GM21367 (cell line): Measurements from ENCODE around the gene NDUFS6.
"Not testable (repeated sequence)": the region's sequence is repeated elsewhere in the genome, so short reads cannot be mapped to it uniquely, and the experiment has no call there.

Experiments used
- ATAC-seq: cut with Tn5 transposase; IDR thresholded peaks from one replicate; pipeline ENCODE4 v1.9.1; 2021; ENCODE audit not compliant: unreplicated experiment

Gene NDUFS6

DNA sequence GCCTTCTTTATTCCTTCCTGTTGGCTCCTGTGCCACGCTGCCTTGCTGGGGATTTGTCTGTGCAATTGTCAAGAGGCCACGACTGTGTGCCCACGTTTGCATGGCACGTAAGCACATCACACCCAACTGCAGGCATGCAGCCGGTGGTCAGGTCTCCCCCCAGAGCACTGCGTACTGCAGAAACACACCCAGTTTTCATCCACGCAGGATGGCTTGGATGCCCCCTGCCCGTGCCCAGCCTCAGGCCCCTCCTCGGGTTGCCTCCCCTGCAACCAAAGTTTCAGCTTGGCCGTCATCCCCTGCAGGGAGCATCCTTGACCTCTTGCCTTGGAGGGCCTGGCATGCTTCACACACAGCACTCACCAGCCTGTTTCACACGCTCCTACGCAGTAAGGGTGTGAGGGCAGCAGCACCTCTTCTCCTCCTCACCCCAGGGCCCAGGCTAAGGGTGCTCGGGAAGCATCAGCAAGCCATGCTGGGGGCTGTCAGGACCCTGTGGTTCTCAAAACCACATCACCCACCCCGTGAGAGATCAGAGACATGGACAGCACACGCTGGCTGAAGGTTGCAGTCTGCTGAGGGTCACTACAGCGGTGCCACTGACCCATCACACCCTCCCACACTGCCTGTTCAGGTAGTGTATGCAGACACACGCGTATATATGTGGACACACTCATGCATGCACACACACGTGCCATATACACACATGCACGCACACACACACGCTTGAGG is 4.7 kb upstream of the NDUFS6 start:
- ATAC-seq, result no peak

DNA sequence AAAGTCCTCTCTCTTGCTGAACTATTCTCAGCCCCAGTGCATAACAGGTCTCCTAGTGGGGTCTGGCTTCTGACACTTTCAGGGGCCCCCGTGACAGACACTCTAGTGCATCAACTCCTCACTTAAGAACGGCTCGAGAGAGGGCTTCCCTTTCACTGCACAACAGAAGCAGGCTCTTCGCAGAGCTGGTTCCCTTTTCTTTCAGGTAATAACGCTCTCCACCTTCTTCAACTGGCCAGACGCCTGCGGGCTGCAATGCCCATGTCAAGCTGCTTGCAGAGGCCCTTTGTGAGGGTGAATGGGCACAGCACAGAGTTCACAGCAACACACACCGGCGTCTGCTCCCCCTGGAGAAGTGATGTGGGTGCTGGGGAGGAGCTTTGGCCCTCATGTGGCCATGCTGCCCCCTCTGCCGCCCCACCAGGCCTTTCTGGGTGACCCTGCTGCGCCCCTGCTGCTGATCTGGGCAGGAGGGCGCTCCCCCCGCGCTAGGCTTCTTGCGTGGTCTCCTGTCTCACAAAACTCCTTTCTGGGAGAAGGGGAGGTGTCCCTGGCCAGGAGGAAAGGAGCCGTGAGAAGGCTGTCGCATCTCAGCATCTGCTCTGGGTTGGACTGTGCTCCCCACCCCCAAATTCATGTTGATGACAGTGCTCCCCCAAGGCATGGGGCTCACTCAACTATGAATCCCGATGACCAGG is 4.0 kb upstream of the NDUFS6 start:
- ATAC-seq, result no peak

DNA sequence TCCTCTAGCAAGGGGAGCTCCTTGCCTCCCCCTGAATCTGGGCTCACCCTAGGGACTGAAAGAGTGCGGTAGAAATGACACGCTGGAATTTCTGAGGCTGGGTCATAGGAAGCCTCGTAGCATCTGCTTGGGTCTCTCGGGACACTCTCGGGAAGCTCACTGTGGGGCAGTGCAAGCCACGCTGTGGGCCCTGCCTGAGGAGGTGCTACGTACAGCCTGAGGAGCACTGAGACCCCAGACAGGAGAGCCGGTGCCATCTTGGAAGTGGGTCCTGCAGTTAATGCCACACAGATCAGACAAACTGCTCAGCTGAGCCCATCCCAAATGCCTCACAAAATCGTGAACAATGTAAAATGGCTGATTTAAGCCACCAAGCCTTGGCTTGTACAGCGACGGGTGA is 3.4 kb upstream of the NDUFS6 start:
- no peak for ATAC-seq

DNA sequence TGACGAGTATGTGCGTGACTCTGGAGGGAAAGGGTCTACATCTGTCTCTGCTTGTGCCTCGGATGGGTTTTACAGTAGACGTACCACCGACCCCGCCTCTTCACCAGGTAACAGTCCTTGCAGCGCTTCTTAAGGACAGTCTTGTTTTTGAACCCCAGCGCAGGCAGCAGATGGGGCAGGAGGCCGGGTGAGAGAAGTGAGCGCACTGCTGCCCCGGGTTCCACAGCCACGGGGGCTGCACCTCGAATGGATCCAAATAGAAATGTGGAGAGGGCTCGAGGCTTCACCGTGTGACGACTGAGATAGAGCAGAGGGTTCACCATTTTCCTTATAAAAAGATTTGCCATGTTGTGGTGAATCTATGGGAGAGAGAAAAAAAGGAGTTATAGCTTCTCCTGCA is 2.6 kb upstream of the NDUFS6 start:
- ATAC-seq, result not testable (repeated sequence)

DNA sequence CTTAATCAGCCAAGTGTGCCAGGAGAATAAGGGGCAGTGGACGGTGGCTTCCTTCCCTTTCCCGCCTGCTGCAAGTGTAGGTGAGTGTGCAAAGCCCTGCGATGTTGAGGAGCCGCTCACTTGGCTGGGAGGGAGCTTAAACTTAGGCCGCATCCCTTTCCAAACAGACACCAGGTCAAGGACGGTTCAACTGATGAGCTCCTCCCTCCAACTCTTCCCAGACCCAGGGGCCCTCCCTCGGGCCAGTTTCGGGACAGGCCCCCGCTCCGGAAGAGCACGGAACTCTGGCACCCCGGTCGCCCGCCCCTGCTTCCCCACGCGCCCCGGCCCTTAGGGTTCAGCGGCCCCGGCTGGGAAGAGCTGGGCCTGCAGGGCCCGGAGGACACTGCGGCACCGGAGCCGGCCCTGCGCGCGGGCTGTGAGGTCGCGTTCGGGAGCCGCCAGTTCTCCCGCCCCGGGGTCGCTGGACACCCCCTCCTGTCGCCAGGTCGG is 2.1 kb upstream of the NDUFS6 start:
- ATAC-seq, result peak; percentile 22

DNA sequence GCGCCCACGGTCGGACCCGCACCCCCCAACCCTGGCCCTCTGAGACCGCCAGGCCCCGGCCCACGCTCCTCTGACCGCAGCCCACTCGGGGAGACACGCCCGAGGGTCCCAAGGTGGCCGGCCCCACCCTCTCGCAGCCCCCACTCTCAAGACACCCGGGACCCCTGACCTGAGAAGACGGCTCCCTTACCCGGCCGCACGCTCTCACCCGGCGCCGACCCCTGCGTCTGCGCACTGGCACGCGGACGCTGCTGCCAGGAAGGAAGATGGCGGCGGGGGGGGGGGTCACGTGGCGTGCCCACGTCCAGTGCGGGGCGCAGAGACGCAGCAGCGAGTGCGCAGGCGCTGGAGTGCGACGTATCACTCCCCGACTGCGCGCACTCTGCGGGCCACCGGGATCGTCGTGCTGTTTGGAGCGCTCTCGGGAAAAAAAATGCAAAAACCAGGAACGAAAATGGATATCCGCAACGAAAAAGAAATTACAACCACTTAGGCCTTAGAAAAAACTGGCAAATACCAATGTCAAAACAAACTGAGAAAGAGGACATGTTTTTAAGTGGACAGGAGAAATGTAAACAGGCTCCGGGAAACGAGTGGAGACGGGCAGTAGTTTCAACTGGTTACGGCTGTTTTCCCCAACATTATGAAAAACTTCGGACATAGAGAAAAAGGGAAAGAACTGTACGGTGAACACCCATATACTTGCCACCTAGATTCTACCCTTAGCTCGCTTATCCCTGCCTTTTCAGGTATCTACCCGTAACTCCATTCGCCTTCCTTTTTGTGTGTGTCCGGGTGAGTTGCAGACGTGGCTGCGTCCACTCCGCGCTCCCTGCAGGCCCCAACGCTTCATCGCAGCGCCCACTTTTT is 1.4 kb upstream of the NDUFS6 start, which contains the start of gene MRPL36:
MRPL36 (minus strand) TSS at position 236 of the 870 bp plus-strand sequence. CDS start 902 bp downstream, outside the sequence.
- peak; percentile 39 for ATAC-seq

DNA sequence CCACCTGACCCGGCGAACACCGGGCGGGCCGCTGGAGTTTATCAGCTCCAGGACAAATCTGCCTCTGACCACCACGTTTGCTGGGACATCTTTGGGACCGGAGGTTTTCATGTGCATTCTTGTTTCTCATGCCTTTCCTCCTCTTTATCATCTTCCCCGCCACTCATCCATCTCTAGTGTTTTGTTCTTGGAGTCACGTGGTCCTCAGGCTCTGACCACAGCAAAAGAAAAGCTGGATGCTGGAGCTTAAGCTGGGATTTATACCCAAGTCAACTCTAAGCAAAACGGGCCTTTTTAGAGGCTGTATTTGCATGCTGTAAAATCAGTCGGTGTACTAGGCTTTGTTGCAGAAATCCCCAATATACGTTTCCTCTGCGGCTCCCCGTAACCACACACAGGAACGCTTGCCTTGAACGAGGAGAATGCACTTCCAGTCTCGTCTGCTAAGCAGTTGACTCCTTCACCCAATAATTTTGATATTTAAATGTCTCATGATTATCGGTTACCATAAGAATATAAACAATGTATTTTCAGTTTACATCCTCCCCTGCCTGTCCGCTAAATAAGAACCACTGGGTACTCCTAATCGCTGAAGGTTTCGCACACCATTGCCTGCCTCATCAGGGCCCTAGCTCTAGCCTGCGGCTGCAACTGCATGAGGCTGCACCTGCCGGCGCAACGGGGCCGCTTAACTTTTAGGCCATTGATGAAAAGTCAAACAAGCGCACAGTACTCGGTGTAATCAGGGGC is 560 bp upstream of the NDUFS6 start:
- peak; percentile 31 for ATAC-seq

DNA sequence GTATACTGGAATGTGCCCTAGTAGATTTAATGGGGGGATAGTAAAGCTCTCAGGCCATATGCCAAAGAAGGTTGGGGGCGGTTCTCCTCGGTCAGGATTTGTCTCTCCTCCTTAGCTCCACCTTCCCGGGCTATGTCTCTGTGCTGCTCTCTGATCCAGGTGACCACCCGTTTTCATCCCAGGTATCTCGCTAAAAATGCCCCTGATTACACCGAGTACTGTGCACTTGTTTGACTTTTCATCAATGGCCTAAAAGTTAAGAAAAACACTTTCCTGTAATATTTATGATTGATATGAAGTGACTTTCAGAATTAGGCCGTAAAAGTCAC is 724 bp downstream of the NDUFS6 start:
- no peak for ATAC-seq

DNA sequence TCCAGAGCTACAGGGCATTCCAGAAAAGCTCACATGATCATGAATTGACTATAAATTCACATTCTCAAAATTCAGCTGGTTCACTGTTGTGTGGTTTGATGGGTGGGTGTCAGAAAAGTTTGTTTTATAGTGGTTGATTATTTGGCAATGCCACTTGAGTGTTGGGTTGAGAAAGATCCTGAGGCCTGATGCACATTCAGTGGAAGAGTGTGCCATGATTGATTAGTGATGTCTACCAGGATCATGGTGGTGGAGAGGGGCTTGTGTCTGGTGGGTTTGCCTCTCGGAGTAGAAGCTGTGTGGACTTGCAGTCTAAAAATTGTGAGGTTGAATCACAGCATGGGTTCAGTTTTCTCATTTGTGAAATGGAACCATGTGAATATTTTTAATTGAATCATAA is 2.0 kb downstream of the NDUFS6 start:
- ATAC-seq, result no peak

DNA sequence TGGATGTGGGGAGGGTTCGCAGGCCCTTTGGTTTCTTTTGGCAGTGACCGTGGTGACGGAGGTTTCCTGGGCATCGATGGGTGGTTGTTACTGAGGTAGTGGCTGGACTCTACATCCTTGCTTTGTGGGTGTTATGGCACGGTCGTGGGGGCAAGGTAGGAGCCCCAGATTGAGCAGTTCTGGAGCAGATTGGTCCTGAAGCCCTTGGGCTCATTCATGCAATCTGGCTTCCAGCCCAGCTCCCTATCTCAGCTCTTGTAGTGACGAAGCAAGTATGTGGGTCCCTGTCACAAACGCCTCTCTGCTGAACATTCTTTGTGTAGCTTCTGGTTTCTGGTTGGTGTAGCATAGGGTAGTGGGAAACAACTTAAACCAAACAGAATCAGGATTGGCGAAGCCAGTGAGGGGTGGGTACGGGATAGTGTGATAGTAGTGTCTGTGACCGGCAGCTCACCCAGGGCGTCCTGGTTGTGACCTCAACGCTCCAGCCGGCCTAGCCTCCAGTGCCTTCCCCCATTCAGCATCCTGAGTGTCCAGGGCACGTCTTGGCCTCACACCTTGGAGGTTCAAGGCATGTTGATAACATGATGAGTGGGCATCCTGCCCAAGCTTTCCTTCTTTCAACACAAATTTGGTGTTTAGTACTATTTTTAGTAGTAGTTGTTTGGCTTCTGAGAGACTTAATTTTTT is 2.9 kb downstream of the NDUFS6 start:
- no peak for ATAC-seq

DNA sequence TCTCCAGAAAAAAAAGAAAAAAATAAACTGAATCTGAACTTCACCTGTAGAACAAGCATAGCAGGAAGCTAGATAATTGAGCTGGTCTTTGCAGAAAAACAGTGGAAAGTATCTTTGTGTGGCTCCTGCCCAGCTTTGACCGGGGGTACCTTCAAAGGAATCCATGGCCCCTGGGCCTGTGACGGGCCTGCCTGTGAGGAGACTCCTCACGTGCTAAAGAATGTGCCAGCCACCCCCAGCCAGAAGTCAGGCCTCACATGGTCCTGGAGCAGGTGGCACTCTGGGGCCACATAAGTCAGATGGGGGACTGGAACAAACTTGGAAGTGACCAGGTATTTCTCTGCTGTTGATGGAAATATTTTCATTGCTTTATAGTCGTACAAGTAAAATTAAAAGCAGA is 4.1 kb downstream of the NDUFS6 start:
- no peak for ATAC-seq

DNA sequence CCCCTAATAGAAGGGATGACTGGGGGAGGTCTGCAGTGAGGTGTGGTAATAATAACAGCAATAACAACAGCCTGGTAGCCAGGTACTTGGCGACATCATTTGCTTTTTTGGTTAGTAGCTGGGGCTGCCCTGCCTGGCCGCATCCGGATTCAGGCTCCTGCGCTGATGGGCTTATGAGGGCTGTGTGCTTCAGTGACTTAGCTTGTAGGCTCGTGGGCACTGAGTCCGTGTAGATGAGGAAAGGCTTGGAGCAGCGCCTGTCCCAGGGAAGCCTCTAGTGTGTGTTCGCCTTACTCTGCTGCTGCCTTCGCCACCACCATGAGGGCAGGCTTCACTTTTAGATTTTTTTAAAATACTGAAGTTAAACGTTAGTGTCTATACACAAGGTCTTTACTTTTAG is 4.5 kb downstream of the NDUFS6 start:
- no peak for ATAC-seq

DNA sequence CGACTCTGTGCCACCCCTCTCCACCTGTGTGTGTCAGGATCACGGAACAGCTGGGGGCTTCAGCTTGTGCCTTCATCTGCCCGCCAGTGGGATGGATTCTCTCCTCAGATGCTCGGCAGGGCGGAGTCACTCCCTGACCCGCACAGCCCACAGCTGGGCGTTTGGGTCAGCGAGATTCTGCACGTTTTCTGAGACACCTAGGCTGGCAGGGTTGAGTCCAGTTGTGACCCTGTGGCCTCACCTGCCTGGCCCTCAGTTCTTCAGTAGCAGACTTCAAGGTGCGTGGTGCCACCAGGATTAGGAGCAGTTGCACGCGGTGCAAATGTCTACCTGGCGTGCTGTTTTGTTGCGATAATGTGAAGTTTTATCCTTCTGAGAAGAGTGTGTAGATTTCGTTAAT is 5.0 kb downstream of the NDUFS6 start:
- ATAC-seq, result no peak

DNA sequence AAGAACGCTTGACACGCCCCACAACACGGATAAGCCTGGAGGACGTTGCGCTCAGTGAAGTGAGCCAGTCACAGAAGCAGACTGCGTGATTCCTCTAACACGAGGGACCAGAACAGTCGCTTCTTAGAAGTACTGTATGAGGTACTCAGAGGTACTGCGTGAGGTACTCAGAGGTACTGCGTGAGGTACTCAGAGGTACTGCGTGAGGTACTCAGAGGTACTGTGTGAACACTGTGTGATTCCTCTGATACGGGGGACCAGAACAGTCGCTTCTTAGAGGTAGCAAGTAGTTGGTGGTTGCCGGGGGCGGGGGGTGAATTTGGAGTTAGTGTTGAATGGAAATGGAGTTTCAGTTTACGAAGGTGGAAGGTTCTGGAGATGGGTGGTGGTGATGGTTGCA is 5.8 kb downstream of the NDUFS6 start:
- no peak for ATAC-seq

DNA sequence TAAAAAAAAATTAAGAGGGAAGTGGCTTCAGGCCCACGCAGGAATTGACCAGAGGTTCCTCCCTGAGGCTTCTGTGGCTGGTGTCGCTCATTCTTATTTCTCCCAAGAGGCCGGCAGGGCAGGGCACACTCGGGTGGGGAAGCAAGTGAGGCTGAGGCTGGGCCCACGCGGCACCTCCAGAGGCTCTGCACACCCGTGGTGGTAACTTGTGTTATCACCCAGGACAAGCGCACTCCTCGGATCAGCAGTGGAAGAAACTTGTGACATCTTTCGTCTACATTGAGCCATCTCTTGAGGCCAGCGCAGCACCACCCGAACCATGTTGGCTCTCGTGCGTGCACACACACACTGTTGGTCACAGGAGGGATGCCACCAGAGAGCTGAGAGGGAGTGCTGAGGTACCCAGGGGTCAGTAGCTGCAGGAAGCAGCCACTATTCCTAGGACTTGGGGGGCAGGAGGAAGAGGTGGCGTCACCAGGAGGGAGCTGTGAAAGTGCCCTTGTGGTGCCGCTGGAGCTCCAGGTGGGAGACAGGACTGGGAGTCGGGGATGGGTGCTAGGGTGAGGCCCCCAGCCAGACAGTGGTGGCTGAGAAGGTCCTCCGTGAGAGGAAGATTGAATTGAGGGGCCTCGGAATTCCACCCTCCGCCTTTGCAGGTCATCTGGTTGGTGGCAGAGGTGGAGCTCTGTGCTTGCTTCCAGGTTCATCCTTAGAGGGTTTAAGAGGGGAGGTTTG is 6.4 kb downstream of the NDUFS6 start:
- no peak for ATAC-seq

DNA sequence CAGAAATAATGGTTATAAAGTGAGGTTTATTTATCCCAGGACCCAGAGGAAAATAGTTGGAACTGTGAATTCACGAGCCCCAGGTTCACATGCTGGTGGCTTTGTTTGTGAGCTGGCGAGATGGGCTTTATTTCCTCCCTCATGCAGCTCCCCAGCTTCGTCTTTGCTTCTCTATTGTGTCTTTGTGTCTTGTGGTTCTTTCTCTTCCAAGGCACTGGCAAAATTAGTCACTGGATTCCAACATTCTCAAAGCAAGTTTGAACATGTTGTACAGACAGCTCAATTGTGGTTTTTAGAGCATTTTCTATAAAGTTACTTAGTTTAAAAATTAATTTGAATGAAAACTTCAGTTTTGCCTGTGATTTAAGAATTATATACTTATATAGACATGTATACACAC is 7.2 kb downstream of the NDUFS6 start:
- no peak for ATAC-seq

DNA sequence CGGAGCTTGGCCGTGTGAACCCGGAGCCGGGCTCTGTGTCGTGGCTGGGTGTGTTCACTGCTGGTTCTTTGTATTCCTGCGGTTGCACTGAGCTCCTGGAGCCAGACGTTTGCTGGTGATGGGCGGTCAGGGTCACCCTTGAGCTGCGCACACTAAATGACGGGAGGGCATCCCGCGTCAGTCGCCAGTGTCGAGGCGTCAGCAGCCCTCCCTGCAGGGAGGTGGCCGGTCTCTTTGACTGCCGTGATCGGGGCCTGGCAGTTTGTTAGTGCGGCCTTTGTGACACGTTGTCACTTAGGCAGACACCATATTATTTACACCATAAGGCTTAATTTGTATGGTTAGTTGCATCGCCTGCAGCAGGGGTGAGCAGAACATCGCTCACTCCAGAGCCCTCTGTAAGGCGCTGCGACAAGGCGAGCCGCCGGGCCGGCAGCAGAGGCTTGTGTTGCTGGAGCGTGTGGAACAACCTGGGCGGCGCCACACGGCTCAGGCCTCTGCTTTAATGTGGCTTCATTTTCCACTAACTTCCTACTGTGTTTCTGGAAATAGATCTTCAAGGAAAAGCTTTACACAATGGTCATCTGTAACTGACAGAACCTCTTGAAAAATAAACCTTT is 8.3 kb downstream of the NDUFS6 start:
- no peak for ATAC-seq

DNA sequence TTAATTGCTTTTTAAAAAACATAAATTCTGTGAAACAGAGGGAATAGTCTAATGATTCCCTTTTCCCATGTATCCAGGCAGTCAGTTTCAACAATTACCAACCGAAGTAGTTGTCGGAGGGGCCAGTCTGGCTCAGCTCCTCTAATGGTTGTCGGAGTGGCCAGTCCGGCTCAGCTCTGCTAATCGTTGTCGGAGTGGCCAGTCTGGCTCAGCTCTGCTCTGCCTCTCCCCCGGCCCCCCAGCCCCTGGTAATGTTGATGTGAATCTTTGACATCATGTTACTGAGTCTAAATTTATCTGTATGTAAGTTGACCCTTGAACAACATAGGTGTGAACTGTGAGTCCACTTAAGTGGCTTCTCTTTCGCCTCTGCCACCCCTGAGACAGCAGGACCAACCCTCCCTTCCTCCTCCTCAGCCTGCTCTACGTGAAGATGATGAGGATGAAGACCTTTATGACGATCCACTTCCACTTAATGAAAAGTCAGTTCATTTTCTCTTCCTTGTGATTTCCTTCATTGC is 9.4 kb downstream of the NDUFS6 start:
- ATAC-seq, result no peak
